Activated T-cell treated with anti-CD3 and anti-CD28 coated beads for 48 hours (primary cell): ENCODE measurements around the gene SVBP.
"Not testable (repeated sequence)": the region's sequence is repeated elsewhere in the genome, so short reads cannot be mapped to it uniquely, and the experiment has no call there.

ENCODE experiments used
- DNase-seq: peaks from one replicate; pipeline ENCODE4 v3.0.0-alpha.2; 2020; ENCODE audit warnings: low read depth

The SVBP gene

DNA sequence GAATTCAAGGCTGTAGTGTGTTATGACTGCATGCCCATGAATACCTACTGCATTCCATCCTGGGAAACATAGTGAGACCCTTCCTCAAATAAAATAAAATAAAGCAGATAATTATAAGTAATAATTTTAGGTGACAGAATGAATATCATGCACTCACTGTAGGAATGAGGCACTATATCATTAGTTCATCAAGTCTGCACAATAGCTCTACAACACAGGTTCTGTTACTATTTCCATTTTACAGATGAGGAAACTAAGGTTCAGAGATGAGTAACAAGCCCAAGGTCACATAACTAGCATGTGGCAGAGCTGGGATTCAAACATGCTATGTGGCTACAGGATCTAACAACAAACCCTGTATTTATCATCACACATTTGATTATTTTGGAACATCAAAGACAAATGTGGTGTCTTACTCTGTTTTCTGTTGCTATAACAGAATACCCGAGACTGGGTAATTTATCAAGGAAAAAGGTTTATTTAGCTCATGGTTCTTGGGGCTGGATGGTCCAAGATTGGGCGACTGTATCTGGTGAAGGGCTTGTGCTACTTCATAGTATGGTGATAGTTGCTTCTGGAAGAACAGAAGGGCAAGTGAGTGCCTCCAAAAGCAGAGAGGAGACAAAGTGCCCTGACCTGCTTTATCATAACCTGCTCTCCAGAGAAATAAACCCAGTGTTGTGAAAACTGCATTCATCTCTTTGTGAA lies 24.4 kb upstream of the SVBP start:
- DNase-seq = no peak

DNA sequence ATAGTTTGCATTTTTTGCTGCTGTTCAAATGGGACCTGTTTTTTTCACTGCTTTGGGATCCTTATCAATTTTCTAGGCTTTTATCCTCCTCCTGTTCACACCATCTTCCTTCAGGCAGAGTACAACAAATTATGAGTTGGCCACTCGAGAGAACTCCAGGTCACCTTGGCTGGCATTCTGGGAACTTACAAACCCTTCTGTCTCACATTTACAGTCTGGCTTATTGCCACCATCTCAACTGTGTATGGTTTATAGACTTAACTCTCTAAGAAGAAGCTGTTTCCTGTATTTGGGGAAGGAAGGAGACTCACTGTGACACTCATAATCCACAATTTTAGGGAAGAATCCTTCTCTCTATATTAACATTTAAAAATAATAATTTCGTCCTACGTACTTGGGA lies 23.8 kb upstream of the SVBP start:
- no peak for DNase-seq

DNA sequence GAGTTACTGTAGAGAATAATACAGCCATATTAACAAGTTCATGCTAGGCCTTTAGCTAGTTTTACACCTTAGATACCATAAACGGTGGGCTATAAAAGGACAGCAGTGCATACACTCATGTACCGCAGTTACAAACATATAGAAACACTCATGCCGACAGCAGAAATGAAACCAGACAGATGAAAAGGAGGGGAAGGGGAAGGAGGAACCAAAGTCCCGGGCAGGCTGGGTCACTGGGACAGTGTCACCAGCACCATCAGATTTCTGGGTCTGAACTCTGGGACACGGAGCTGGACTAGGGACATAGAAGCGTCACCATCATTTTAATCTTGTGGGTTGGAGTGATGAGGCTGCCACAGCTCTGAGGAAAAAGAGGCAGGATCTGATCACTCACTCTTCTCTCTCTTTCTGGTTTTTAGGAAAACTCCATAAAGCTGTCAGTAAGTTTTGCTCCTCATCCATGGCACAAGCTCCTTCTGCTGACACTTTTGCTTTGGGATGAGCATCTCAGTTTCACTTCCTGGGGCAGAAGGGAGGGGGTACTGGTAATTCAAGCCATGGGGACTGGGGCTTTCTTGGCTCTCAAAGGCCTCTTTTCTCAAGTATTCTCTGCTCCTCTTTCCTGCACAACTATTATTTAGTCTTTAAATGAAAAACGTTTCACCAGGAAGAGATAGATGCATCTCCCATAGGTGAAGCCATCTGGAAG lies 21.4 kb upstream of the SVBP start:
- no peak for DNase-seq

DNA sequence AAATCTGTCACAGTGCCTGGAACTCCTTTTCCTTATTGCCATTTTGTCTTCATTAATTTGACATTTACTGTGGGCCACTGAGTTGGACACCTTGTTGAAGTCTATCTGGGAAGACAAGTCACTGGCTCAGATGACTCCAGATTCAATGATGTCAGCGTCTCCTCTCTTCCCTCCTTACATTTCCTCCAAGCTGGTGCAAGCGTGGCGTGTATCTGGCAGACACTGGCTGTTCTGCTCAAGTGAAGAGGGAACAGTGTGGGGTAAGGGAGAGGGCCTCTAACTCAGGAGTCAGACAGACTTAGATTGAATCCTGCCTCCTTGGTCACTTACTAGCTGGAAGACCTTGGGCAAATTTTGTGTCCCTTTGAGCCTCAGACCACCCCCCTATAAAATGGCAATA lies 20.5 kb upstream of the SVBP start:
- DNase-seq = no peak

DNA sequence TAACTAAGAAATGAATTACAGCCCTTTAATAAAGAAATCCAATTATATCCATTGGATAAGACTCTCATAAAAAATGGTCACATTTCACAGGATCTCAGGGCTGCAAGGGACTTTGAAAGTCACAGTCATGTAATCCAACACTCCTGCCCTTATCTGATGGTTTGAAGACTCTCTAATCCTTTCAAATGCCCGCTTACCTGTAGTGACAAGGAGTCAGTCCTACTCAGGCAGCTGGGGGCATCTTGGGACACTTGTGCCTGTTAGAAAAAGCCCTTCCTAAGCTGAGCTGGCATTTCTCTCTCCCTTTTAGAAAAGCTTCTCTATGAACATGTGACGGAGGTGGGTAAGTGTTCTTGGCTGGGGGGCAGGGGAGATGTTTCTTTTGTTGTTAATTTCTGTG lies 18.2 kb upstream of the SVBP start:
- no peak for DNase-seq

DNA sequence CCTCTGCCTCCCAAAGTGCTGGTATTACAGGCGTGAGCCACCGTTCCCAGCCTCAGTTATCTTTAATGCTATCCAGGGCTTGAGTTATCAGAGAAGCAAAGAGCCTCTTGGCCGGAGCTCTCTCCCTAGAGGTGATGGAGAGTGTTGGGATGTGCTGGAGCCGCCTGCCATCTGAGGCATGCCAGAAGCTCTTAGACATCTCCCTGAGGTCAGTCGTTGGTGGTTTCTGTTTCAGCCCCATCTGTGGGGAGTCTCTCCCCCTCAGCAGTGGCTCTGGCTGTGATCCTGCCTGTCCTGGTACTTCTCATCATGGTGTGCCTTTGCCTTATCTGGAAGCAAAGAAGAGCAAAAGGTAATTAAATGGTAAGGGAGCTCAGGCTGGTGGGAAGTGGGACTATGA lies 17.6 kb upstream of the SVBP start:
- DNase-seq = no peak

DNA sequence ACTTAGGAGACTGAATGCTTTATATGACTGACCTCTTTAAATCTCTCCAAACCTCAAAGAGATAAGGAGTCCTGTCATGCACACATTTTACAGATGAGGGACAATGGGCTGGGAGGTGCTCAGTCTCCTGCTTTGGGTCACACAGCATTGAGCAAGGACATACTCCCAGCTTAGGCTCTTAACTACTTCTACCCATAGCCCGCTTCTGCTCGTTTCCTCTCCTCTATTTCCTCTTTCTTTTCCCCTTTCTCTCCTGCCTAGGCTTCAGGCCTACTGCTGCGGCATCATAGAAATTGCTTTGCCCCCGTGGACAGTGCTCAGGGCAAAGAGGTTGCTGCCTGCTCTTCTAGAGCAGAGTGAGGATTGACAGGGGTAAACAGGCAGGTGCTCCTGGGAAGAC lies 16.8 kb upstream of the SVBP start:
- no peak for DNase-seq

DNA sequence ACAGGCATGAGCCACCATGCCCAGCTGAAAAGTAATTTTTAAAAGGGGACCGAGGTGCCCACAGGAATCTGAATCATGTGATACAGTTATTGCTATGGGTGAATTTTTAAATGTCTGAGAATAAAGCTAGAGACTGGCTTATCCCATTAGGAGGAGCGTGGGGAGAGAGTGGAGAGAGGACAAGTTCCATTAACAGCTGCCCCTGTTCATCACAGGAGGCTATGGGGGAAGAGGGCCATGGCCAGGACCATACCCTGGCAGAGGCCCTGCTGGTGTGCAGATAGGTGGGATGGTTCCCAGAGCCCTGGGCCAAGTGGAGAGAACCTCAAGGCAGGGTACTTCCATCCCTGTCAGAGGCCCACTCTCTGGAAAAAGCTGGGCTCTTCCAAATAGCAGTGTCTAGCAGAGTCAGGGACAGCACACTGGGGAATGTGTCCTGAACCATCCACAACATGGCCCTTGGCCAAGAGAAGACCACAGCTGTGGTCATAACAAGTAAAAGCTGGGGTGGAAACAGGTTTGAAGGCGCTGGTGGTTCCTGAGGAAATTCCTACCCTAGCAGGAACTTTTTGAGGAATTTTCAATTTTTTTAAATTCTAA lies 15.5 kb upstream of the SVBP start:
- no peak for DNase-seq

DNA sequence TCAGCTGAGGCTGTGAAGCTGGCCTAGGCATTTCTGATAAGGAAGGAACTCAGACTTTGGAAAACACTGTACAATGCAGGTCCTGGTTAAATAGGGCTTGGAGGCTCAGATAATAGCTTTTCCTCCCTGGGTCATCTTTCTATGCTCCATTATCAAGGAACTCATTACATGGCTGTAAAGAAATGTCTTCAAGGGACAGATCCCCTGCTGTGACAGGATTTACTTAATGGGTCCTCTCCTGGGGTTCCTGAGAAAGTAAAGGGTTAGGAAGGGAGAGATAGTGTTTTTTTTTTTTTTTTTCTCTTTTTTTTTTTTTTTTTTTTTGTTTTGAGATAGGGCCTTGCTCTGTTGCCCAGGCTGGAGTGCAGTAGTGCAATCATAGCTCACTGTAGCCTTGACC lies 14.1 kb upstream of the SVBP start:
- no peak for DNase-seq

DNA sequence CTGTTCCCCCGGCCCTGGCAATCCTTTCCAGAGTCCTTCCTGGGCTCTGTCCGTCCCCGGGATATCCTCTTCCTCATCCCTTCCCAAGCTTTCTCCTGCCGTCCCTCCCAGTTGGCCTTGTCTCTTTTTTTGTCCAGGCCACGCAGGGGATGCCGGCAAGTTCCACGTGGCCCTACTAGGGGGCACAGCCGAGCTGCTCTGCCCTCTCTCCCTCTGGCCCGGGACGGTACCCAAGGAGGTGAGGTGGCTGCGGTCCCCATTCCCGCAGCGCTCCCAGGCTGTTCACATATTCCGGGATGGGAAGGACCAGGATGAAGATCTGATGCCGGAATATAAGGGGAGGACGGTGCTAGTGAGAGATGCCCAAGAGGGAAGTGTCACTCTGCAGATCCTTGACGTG lies 13.4 kb upstream of the SVBP start:
- no peak for DNase-seq

DNA sequence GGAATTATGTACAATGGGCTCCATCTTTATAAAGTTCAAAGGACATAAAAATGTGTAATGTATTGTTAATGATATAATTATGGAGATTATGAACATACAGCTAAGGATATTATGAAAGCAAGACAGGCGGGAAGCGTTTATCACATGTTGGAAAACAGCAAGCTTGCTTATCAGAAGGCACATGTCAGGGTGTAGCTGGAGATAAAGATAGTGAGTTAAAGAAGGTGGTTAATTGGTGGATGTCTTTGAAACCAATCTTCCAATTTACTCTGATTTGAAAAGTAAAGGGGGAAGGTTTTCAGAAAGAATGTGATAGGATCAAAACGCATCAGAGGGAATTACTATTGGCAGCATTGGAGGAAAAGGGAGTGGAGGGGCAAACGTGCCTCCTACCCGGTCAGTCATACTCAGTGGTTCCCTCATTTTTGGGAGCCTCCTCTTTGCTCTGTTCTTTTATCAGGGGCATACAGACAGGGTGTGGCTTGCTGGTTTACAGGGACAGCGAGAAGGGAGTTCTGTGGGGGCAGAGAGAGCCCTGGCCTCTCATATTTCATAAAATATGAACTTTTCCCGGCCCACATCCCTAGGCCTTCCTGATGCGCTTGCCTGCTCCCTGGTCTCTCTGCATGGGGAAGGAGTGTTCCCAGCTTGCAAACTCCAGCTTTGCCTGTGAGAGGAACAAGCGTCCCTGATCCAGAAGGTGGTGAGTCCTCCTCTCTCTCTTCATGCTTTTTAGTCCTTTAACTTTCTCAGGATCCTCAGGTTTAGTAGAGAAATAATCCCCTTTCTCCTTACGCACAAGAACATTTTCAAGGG lies 8.0 kb upstream of the SVBP start:
- no peak for DNase-seq

DNA sequence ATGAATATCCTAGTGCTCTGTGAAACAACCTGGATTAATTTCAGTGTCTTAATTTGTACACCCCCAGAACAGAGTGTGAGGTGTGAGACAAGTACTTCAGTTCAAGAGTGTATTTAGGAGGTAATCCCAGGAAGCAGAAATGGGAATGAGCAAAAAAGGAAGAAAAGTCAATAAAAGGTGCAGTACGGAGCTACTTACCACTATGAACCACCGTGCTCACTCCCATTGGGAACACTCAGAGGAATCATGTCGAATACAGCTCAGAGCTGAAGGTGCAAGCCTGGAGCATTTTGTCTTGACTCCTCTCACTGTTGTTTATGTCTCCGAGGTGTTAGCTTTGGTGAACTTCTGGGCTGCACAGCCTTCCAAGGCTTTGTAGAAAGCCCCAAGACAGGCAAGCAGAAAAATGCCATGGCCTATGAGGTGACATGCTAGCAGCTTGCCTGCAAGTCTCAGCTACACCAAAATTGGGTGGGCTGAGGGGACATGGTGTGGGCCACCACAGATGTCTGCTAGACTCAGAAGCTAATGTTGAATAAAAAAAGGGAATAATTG lies 7.4 kb upstream of the SVBP start:
- DNase-seq = no peak

DNA sequence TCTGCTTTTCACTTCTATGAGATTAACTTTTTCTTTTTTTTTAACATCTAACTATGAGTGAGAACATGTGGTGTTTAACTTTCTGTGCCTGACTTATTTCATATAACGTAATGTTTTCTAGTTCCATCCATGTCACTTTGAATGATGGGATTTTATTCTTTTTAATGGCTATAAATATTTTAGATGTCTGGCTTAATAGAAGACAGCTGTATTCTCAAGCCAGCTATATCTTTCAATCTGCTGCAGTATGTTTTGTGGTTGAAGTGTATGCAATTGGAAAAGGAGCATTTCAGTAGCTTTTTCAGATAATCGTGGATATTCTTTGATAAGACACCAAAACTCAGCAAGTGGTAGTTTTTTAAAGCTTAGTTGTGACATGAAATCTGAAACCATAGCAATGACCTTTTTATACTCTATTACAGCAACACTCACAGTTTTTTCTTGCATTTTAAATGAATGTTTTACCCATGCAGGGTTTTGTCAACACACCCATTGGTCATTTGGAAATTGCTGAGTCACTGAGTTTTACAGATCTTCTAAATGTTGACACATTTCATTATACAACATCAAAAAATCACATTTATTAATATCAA lies 5.7 kb upstream of the SVBP start:
- DNase-seq = no peak

DNA sequence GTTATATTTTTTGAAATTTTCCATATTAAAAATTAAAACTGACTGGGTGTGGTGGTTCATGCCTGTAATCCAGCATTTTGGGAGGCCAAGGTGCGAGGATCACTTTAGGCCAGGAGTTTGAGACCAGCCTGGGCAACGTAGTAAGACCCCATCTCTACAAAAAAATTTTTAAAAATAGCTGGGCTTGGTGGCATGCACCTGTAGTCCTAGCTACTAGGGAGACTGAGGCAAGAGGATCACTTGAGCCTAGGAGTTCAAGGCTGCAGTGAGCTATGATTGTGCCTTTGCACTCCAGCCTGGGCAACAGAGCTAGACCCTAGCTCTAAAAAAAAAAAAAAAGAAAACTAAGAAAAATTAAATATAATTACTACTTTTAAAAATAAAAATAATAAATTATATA lies 4.5 kb upstream of the SVBP start:
- DNase-seq = no peak

DNA sequence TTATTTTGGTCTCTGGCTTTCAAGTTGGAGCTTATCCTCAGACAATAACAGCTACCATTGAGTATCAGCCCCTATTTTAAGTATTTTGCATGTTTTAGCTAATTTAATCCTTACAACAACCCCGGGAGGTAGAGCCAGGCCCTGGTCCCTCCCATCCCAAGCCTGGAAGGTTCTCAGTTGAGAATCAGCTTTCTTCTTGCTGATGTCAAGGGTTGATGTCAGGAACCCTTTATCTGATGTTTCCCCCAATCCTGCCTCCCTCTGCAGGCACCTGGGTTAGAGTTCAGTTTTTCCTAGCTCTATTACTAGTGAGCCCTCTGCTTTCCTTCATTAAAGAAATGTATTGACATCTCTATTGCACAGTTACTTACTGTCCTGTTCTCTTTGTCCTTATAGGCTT lies 3.6 kb upstream of the SVBP start:
- DNase-seq = no peak

DNA sequence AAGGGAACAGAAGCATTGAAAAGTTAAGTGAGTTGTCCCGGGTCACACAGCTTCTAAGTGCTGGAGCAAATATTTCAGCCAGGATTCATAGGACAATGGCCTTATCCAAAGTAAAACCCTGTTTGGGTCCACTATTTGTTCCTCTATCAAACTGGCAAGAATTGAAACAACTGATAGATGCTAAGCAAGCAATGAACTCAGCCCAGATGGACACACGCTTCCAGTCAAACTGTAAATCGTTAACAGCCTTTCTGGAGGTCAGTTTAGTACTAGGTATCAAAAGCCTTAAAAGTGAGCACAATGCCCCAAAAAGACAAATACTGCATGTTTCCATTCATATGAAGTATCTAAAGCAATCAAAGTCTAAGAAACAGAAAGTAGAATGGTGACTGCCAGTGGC lies 779 bp upstream of the SVBP start:
- DNase-seq = no peak

DNA sequence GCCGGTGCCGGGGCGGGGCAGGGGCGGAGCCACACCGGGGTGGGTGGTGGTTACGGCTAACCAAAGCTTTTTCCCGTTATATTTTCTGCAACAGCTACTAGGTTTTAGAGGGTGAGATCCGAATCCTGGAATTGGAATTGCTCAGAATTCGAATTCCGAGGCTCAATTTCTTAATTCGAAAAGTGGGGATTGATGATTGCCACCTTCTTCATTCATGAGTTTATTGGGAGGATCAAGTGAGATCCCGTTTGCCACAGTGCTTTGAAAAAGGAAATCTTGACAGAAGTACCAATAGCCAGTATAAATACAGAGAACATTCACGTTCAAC lies 207 bp upstream of the SVBP start:
- no peak for DNase-seq

DNA sequence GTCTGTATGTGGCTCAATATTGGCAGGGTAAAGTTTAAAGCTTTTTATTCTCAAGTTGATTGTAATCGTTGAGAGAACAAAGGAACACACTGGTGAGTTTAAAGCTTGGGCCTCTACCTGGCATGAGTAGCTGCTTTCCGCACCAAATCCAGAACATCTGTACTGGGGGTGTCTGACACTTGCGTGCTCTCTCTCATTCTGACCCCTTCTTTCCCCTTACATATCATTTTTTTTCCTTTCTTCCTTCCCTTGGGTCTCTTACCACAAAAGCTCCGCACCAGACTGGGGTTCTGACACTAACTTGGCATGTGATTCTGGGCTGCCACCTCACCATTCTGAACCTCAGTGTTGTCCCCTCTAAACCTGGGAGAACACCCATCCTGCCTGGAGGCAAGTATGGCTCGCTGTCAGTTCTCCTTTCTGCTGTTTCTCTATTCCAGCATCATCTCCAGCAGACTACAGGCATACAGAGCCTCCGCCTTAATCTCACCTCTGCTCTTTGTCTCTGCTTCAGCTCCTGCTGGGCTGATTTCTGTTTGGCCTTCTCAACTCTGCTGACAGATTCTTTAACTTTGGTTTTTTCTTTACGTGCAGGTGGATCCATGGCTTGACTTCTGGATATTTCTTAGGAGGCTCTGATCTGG lies 1.1 kb downstream of the SVBP start:
- DNase-seq = peak; percentile 3

DNA sequence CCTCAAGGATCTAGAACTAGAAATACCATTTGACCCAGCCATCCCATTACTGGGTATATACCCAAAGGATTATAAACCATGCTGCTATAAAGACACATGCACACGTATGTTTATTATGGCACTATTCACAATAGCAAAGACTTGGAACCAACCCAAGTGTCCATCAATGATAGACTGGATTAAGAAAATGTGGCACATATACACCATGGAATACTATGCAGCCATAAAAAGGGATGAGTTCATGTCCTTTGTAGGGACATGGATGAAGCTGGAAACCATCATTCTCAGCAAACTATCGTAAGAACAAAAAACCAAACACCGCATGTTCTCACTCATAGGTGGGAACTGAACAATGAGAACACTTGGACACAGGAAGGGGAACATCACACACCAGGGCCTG lies 2.4 kb downstream of the SVBP start:
- DNase-seq = not testable (repeated sequence)

DNA sequence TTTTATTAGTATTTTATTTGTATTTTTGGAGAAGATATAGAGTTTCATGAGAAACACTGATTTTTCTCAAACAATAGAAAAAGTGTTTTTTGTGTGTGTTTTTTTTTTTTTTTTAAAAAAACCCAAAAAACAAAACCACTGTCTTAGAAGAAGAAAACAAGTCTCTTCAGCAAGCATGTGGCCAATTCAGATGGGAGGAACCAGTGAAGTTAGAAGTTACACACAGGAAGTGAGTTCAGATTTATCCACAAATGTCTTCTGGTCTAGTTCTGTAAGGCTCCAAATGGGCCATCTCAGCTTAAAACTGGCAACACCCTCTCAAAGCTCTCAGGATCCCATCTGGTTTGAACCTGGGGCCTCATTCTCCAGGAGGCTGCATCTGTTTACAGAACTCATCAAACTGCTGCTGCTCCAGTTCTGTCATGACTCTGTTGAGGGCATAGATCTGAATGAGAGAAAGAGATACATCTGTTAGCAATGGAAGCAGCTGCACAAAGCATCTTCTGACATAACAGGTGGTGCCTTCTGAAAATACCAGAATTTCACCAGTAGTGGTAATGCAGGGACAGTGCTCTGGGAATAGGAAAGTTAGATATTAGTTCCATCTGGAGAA lies 10.0 kb downstream of the SVBP start:
- no peak for DNase-seq

DNA sequence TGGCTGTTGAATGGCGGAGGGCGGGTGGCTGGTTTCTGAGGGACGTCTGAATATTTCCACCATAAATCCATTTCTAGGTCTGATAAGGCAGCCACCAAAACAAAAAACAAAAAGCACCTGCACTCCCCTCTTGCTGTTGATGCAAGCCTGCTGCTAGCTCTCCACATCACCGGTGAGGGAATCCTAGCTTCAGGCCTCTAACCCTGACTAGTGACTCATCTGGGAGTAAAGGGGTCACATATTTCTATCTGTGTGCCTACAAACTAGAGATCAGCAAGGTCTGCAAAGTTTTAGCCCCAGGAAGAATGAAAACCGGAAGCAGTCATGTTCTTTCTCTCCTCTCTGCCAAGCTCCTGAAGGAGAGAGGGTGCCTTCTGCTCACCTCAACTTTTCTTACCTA lies 10.6 kb downstream of the SVBP start:
- no peak for DNase-seq
